ENCODE results near the gene CRLF3. TPM values are rescaled to one million over a fixed set of nuclear protein-coding genes. Genes with fewer than 3 reads are reported as not detected.

The CRLF3 gene
- total RNA-seq, 1 donor from 2014 or later = 23.8 TPM

DNA sequence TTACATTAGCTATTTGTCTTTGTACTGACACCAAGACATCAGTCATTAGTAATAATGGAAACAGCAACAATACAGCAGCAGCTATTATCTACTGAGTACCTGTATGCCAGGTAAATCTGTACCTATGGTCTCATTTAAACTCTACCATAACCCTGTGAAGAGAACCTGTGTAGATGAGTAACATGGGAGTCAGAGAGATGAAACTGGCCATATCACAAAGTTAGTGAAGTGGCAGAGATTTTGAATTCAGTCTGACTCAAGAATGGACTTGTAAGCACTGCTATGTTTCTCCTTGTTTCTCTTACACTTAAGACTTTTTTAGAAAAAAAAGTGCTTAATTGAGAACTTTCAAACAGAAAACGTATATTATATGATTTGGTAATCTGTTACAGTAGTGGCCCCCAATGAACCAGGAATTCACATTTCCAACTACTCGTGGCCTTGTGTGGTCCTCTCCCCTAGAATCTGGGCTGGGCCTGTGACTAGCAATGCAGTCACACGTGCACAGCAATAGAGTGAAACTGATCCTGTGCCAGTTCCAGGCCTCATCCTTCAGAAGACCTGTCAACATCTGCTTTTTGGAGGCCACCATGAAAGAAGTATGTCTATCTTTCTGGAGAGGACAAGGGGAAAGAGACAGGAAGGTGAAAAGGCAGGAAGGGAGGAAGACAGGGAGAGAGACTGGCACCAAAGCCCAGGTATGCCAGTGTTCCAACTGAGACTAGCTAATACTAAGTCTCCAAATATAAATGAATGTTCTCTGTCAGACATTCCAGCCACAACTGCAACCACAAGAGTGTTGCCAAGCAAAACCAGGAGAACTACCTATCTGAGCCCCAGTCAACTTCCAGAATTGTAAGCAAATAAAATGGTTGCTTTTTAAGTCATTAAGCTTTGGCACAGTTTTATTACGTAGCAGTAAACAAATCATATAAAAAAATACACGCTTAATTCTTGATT lies 12.0 kb downstream of the CRLF3 start:
- TF ChIP-seq, protein P1, sequence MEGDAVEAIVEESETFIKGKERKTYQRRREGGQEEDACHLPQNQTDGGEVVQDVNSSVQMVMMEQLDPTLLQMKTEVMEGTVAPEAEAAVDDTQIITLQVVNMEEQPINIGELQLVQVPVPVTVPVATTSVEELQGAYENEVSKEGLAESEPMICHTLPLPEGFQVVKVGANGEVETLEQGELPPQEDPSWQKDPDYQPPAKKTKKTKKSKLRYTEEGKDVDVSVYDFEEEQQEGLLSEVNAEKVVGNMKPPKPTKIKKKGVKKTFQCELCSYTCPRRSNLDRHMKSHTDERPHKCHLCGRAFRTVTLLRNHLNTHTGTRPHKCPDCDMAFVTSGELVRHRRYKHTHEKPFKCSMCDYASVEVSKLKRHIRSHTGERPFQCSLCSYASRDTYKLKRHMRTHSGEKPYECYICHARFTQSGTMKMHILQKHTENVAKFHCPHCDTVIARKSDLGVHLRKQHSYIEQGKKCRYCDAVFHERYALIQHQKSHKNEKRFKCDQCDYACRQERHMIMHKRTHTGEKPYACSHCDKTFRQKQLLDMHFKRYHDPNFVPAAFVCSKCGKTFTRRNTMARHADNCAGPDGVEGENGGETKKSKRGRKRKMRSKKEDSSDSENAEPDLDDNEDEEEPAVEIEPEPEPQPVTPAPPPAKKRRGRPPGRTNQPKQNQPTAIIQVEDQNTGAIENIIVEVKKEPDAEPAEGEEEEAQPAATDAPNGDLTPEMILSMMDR (IDR thresholded peaks at IDR 0.05; ENCODE audit: unreplicated experiment) = no peak
- no peaks in the 10 kb centered on the region for H3K9me3 Mint-ChIP-seq (ENCODE audit: unreplicated experiment)
- peaks cover 25% of the 10 kb centered on the region for H3K4me1 Mint-ChIP-seq (ENCODE audit: unreplicated experiment)
- no peaks in the 10 kb centered on the region for H3K27me3 Mint-ChIP-seq (ENCODE audit: unreplicated experiment)
- H3K4me3 Mint-ChIP-seq (ENCODE audit: unreplicated experiment) = no peak overlapping the region
- DNase-seq (ENCODE audit: low spot score) = no peak
- peaks cover 4% of the 10 kb centered on the region for H3K36me3 Mint-ChIP-seq (ENCODE audit: low read depth, unreplicated experiment)
- H3K27ac Mint-ChIP-seq (ENCODE audit: unreplicated experiment) = peak overlapping the region; percentile 7

- TF ChIP-seq, protein P1 (IDR thresholded peaks at IDR 0.05; ENCODE audit: unreplicated experiment) = no peak
- peak overlapping the region; percentile 28 for H3K4me3 Mint-ChIP-seq (ENCODE audit: unreplicated experiment)
- peaks cover 4% of the 10 kb centered on the region for H3K36me3 Mint-ChIP-seq (ENCODE audit: low read depth, unreplicated experiment)
- H3K27me3 Mint-ChIP-seq (ENCODE audit: unreplicated experiment) = no peaks in the 10 kb centered on the region
- peaks cover 39% of the 10 kb centered on the region for H3K4me1 Mint-ChIP-seq (ENCODE audit: unreplicated experiment)
- peak overlapping the region; percentile 99 for H3K27ac Mint-ChIP-seq (ENCODE audit: unreplicated experiment)
- no peaks in the 10 kb centered on the region for H3K9me3 Mint-ChIP-seq (ENCODE audit: unreplicated experiment)
- no peak for DNase-seq (ENCODE audit: low spot score)
These were observed 14.6 kb downstream of the CRLF3 start for GRCh38 chr17:30809867-30810266.

GRCh38 chr17:30808785-30809286 lies 15.7 kb downstream of the CRLF3 start:
- no peak overlapping the region for H3K4me3 Mint-ChIP-seq (ENCODE audit: unreplicated experiment)
- peak; percentile 16 for DNase-seq (ENCODE audit: low spot score)
- no peaks in the 10 kb centered on the region for H3K9me3 Mint-ChIP-seq (ENCODE audit: unreplicated experiment)
- no peaks in the 10 kb centered on the region for H3K27me3 Mint-ChIP-seq (ENCODE audit: unreplicated experiment)
- H3K4me1 Mint-ChIP-seq (ENCODE audit: unreplicated experiment) = peaks cover 39% of the 10 kb centered on the region
- peaks cover 11% of the 10 kb centered on the region for H3K36me3 Mint-ChIP-seq (ENCODE audit: low read depth, unreplicated experiment)
- peak overlapping the region; percentile 99 for H3K27ac Mint-ChIP-seq (ENCODE audit: unreplicated experiment)
- TF ChIP-seq, protein P1 (IDR thresholded peaks at IDR 0.05; ENCODE audit: unreplicated experiment) = no peak

GRCh38 chr17:30807896-30808295 lies 16.6 kb downstream of the CRLF3 start:
- peaks cover 19% of the 10 kb centered on the region for H3K36me3 Mint-ChIP-seq (ENCODE audit: low read depth, unreplicated experiment)
- no peak overlapping the region for H3K4me3 Mint-ChIP-seq (ENCODE audit: unreplicated experiment)
- H3K9me3 Mint-ChIP-seq (ENCODE audit: unreplicated experiment) = no peaks in the 10 kb centered on the region
- no peaks in the 10 kb centered on the region for H3K27me3 Mint-ChIP-seq (ENCODE audit: unreplicated experiment)
- TF ChIP-seq, protein P1 (IDR thresholded peaks at IDR 0.05; ENCODE audit: unreplicated experiment) = no peak
- DNase-seq (ENCODE audit: low spot score) = no peak
- peak overlapping the region; percentile 75 for H3K27ac Mint-ChIP-seq (ENCODE audit: unreplicated experiment)
- peaks cover 35% of the 10 kb centered on the region for H3K4me1 Mint-ChIP-seq (ENCODE audit: unreplicated experiment)

DNA sequence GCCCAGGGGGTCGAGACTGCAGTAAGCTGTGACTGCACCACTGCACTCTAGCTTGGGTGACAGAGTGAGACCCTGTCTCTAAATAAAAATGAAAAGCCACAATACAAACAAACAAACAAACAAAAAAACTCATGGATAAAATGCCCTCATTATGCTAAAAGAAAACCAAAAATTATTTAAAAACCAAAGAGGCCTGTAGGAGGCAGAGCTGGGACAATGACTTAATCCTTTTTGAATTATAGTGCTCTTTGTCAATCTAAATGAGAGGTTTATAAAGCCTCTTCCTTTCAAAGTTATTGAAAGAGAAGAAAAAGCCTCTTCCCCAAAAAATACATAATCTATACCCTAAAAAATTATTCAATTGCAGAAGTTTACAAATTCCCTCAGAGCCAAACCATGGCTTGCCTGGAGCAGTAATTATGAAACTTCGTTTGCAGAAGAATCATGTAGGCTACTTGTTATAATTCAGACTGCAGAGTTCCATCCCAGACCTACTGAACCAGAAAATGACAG lies 18.5 kb downstream of the CRLF3 start:
- TF ChIP-seq, protein P1 (IDR thresholded peaks at IDR 0.05; ENCODE audit: unreplicated experiment) = no peak
- no peak overlapping the region for H3K4me3 Mint-ChIP-seq (ENCODE audit: unreplicated experiment)
- no peaks in the 10 kb centered on the region for H3K27me3 Mint-ChIP-seq (ENCODE audit: unreplicated experiment)
- peaks cover 29% of the 10 kb centered on the region for H3K36me3 Mint-ChIP-seq (ENCODE audit: low read depth, unreplicated experiment)
- peaks cover 30% of the 10 kb centered on the region for H3K4me1 Mint-ChIP-seq (ENCODE audit: unreplicated experiment)
- no peak overlapping the region for H3K27ac Mint-ChIP-seq (ENCODE audit: unreplicated experiment)
- no peaks in the 10 kb centered on the region for H3K9me3 Mint-ChIP-seq (ENCODE audit: unreplicated experiment)
- DNase-seq (ENCODE audit: low spot score) = no peak

Data from endothelial cell (in vitro differentiated cells).